AG10803 (cell line): ENCODE measurements around the gene FEM1C.
A peak's percentile ranks its signal among the peaks of the same experiment; 100 is the strongest.

Experiments used
- DNase-seq: peaks from one replicate; pipeline ENCODE4 v3.0.0; 2010; ENCODE audit warnings: low read depth
- H3K4me3 ChIP-seq: 2 replicates; pipeline ENCODE4 v1.5.1; 2011; ENCODE audit warnings: mild to moderate bottlenecking, low read length, control low read depth
- CTCF ChIP-seq: conservative IDR thresholded peaks from 2 replicates; pipeline ENCODE4 v1.5.1; 2011; ENCODE audit warnings: mild to moderate bottlenecking, low read length, control low read depth, inconsistent platforms

Gene FEM1C

GRCh38 chr5:115558388-115558956, 13.9 kb upstream of the FEM1C start:
- no peak for DNase-seq
- no peak overlapping the region for H3K4me3 ChIP-seq

GRCh38 chr5:115557667-115558387, 13.3 kb upstream of the FEM1C start:
- H3K4me3 ChIP-seq, result no peak overlapping the region
- DNase-seq, result peak; percentile 17
- no peak for TF ChIP-seq CTCF

More at GRCh38 chr5:115558388-115558956, 13.9 kb upstream of the FEM1C start:
- no peak for TF ChIP-seq CTCF

GRCh38 chr5:115556276-115556675, 11.7 kb upstream of the FEM1C start:
- DNase-seq, result no peak
- H3K4me3 ChIP-seq, result no peak overlapping the region
- no peak for TF ChIP-seq CTCF

GRCh38 chr5:115555084-115555633, 10.6 kb upstream of the FEM1C start:
- no peak for TF ChIP-seq CTCF
- no peak overlapping the region for H3K4me3 ChIP-seq
- DNase-seq, result no peak

- no peak for DNase-seq
- no peak overlapping the region for H3K4me3 ChIP-seq
- TF ChIP-seq CTCF, result no peak
These were observed 8.5 kb upstream of the FEM1C start for GRCh38 chr5:115553082-115553481.

- no peak overlapping the region for H3K4me3 ChIP-seq
- DNase-seq, result peak; percentile 25
- TF ChIP-seq CTCF, result no peak
These were observed 6.8 kb upstream of the FEM1C start for GRCh38 chr5:115551415-115551814.

- DNase-seq, result no peak
- H3K4me3 ChIP-seq, result no peak overlapping the region
- no peak for TF ChIP-seq CTCF
These were observed 4.6 kb upstream of the FEM1C start for GRCh38 chr5:115549154-115549553.
